ENCODE measurements around the gene SCEL.

Gene SCEL

DNA sequence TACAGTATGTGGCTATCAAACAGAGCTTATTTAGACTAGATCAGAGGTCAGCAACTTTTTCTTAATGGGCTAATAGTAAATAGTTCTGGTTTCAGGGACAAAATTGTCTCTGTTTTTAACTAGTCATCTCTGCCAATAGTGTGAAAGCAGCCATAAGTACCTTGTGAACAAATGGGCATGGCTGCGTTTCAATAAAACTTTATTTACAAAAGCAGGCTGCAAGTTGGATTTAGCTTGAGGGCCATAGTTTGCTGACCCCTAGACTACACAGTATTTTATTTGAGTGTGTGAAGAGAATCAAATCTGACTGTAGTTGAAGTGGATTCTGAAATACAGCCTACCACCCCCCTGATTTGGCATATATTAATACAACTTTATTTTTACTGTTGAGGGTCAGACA is 75.6 kb downstream of the SCEL start:
- H3K9me2 ChIP-seq (replicated peaks; ENCODE audit: insufficient read depth, low read length): no peaks in the 10 kb centered on the region
- H3K4me1 ChIP-seq (ENCODE audit: low read length): no peaks in the 10 kb centered on the region
- H3K79me2 ChIP-seq (ENCODE audit: low read length): no peaks in the 10 kb centered on the region

DNA sequence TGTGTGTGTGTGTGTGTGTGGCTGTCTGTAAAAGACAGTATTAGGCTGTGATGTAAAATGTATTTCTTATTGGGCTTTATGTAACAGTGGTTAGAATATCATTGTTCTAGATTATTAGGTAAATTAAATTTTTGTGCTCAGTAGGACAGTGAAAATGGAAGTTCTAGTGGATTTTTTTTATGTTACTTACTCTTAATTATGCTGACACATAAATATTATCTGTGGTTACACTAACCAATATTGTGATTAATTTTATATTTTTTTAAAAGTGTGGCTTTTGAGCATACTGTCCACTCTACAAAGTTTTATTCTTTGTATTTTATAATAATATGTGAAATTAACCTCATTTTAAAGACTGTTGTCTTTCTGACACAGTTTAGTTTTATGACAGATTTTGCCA is 80.5 kb downstream of the SCEL start:
- H3K4me3 ChIP-seq (ENCODE audit: low read length): no peak overlapping the region

More for the DNA sequence above, 75.6 kb downstream of the SCEL start:
- no peak for DNase-seq
- no peaks in the 10 kb centered on the region for H4K20me1 ChIP-seq (ENCODE audit: insufficient read depth, low read length)
- H3K4me2 ChIP-seq (ENCODE audit: low read depth, low read length): no peak overlapping the region
- TF ChIP-seq EZH2 (optimal IDR thresholded peaks at IDR 0.05; ENCODE audit: low read depth, low read length): no peak
- TF ChIP-seq, protein P1, sequence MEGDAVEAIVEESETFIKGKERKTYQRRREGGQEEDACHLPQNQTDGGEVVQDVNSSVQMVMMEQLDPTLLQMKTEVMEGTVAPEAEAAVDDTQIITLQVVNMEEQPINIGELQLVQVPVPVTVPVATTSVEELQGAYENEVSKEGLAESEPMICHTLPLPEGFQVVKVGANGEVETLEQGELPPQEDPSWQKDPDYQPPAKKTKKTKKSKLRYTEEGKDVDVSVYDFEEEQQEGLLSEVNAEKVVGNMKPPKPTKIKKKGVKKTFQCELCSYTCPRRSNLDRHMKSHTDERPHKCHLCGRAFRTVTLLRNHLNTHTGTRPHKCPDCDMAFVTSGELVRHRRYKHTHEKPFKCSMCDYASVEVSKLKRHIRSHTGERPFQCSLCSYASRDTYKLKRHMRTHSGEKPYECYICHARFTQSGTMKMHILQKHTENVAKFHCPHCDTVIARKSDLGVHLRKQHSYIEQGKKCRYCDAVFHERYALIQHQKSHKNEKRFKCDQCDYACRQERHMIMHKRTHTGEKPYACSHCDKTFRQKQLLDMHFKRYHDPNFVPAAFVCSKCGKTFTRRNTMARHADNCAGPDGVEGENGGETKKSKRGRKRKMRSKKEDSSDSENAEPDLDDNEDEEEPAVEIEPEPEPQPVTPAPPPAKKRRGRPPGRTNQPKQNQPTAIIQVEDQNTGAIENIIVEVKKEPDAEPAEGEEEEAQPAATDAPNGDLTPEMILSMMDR (IDR thresholded peaks at IDR 0.05; ENCODE audit: low read length): no peak
- TF ChIP-seq EZH2phosphoT487 (IDR thresholded peaks at IDR 0.05; ENCODE audit: low read length): no peak
- no peaks in the 10 kb centered on the region for H3K36me3 ChIP-seq (replicated peaks; ENCODE audit: insufficient read depth, low read length)
- H3K4me3 ChIP-seq (ENCODE audit: low read length): no peak overlapping the region
- no peak overlapping the region for H2AFZ ChIP-seq (ENCODE audit: low read length)
- no peaks in the 10 kb centered on the region for H3K27me3 ChIP-seq (replicated peaks; ENCODE audit: insufficient read depth, low read length)
- no peaks in the 10 kb centered on the region for H3F3A ChIP-seq (ENCODE audit: insufficient read depth, low read length)
- H3K9me3 ChIP-seq (replicated peaks; ENCODE audit: insufficient read depth, low read length): no peaks in the 10 kb centered on the region
- H3K9ac ChIP-seq (ENCODE audit: low read length): no peak overlapping the region
- no peak overlapping the region for H3K27ac ChIP-seq (ENCODE audit: low read length)

DNA sequence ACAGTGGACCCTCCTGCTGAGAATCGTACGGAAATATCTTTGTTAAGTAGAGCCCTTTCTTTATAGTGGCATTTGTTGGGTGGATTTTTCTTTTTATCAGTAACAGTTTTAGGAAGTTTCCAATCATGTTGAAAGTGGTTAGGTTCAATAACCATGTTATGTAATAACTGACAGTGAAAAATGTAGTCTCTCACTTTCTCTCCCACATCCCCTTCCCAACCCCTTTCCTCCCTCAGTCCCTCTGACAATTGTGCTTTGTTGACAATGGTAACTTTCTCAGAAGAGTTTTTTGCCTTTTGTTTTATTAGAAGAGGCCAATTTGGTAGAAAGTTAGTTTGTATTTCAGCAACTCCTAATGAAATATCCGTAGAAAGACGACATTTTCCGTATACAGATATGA is 84.1 kb downstream of the SCEL start:
- no peak for TF ChIP-seq EZH2phosphoT487 (IDR thresholded peaks at IDR 0.05; ENCODE audit: low read length)
- TF ChIP-seq, protein P1 (IDR thresholded peaks at IDR 0.05; ENCODE audit: low read length): no peak
- no peak for TF ChIP-seq EZH2 (optimal IDR thresholded peaks at IDR 0.05; ENCODE audit: low read depth, low read length)
- Histone ChIP-seq H3K9me3 (replicated peaks; ENCODE audit: insufficient read depth, low read length) (no peaks in the 10 kb centered on the region), H3K27me3 (replicated peaks; ENCODE audit: insufficient read depth, low read length) (no peaks in the 10 kb centered on the region), H3K4me3 (ENCODE audit: low read length) (no peak overlapping the region), H3K9me2 (replicated peaks; ENCODE audit: insufficient read depth, low read length) (no peaks in the 10 kb centered on the region), H3K4me1 (ENCODE audit: low read length) (no peaks in the 10 kb centered on the region), H3F3A (ENCODE audit: insufficient read depth, low read length) (no peaks in the 10 kb centered on the region), H3K36me3 (replicated peaks; ENCODE audit: insufficient read depth, low read length) (no peaks in the 10 kb centered on the region), H2AFZ (ENCODE audit: low read length) (no peak overlapping the region), H3K4me2 (ENCODE audit: low read depth, low read length) (no peak overlapping the region), H3K27ac (ENCODE audit: low read length) (no peak overlapping the region), H4K20me1 (ENCODE audit: insufficient read depth, low read length) (no peaks in the 10 kb centered on the region), H3K9ac (ENCODE audit: low read length) (no peak overlapping the region), H3K79me2 (ENCODE audit: low read length) (no peaks in the 10 kb centered on the region)
- DNase-seq: no peak

More for the DNA sequence above, 80.5 kb downstream of the SCEL start:
- H3K4me1 ChIP-seq (ENCODE audit: low read length): no peaks in the 10 kb centered on the region
- no peak overlapping the region for H3K27ac ChIP-seq (ENCODE audit: low read length)
- H3K79me2 ChIP-seq (ENCODE audit: low read length): no peaks in the 10 kb centered on the region
- H3K27me3 ChIP-seq (replicated peaks; ENCODE audit: insufficient read depth, low read length): no peaks in the 10 kb centered on the region
- no peaks in the 10 kb centered on the region for H3K9me2 ChIP-seq (replicated peaks; ENCODE audit: insufficient read depth, low read length)
- no peaks in the 10 kb centered on the region for H4K20me1 ChIP-seq (ENCODE audit: insufficient read depth, low read length)
- H3K4me2 ChIP-seq (ENCODE audit: low read depth, low read length): no peak overlapping the region
- H3K9ac ChIP-seq (ENCODE audit: low read length): no peak overlapping the region
- DNase-seq: no peak
- no peaks in the 10 kb centered on the region for H3F3A ChIP-seq (ENCODE audit: insufficient read depth, low read length)
- H3K36me3 ChIP-seq (replicated peaks; ENCODE audit: insufficient read depth, low read length): no peaks in the 10 kb centered on the region
- no peak for TF ChIP-seq EZH2phosphoT487 (IDR thresholded peaks at IDR 0.05; ENCODE audit: low read length)
- H3K9me3 ChIP-seq (replicated peaks; ENCODE audit: insufficient read depth, low read length): no peaks in the 10 kb centered on the region
- H2AFZ ChIP-seq (ENCODE audit: low read length): no peak overlapping the region

DNA sequence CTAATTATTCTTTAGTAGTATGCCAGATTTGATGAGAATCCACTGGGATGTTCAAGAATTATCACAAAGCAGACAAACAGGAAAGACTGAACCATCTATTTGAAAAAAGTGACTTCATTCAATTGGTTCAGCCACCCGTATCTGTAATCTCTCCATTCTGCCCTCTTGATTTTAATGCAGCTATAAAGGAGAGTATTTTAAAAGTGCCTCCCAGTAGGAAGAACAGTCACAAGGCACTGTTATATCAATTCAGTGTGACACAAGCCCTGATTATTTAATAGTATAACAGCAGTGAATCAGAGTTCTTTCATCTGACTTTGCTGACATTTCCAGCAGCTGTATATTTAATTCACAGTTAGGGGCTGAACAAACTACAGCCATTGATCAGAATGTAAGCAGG is 84.6 kb downstream of the SCEL start:
- no peak for TF ChIP-seq EZH2phosphoT487 (IDR thresholded peaks at IDR 0.05; ENCODE audit: low read length)
- TF ChIP-seq, protein P1 (IDR thresholded peaks at IDR 0.05; ENCODE audit: low read length): no peak
- no peak for TF ChIP-seq EZH2 (optimal IDR thresholded peaks at IDR 0.05; ENCODE audit: low read depth, low read length)
- Histone ChIP-seq H3K9me3 (replicated peaks; ENCODE audit: insufficient read depth, low read length) (no peaks in the 10 kb centered on the region), H3K27ac (ENCODE audit: low read length) (no peak overlapping the region), H3K79me2 (ENCODE audit: low read length) (no peaks in the 10 kb centered on the region), H3K36me3 (replicated peaks; ENCODE audit: insufficient read depth, low read length) (no peaks in the 10 kb centered on the region), H2AFZ (ENCODE audit: low read length) (no peak overlapping the region), H4K20me1 (ENCODE audit: insufficient read depth, low read length) (no peaks in the 10 kb centered on the region), H3K9me2 (replicated peaks; ENCODE audit: insufficient read depth, low read length) (no peaks in the 10 kb centered on the region), H3K4me1 (ENCODE audit: low read length) (no peaks in the 10 kb centered on the region), H3K4me3 (ENCODE audit: low read length) (no peak overlapping the region), H3K27me3 (replicated peaks; ENCODE audit: insufficient read depth, low read length) (no peaks in the 10 kb centered on the region), H3K9ac (ENCODE audit: low read length) (no peak overlapping the region), H3F3A (ENCODE audit: insufficient read depth, low read length) (no peaks in the 10 kb centered on the region), H3K4me2 (ENCODE audit: low read depth, low read length) (no peak overlapping the region)
- DNase-seq: no peak

All from MM.1S (cell line).